Measurements from ENCODE around the gene PCP4L1.

DNA sequence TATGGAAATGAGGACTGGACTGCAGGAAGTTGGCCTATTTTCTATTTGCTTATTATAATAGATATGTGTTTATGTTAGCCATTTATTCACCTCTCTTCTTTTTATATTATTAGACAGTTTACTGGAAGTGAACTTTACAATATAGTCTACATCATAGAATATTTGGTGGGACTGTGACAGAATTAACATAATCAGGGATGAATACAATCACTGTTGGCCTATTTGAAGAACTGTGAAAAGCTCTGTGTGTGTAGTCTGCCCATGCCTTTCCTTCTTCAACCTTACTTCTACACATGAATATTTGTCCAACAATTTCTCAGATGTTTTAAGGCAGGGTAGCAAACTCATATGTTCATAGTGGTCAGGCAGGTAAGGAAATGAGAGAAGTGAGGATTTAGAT, 38.9 kb downstream of the PCP4L1 start:
- TF ChIP-seq, protein P1, sequence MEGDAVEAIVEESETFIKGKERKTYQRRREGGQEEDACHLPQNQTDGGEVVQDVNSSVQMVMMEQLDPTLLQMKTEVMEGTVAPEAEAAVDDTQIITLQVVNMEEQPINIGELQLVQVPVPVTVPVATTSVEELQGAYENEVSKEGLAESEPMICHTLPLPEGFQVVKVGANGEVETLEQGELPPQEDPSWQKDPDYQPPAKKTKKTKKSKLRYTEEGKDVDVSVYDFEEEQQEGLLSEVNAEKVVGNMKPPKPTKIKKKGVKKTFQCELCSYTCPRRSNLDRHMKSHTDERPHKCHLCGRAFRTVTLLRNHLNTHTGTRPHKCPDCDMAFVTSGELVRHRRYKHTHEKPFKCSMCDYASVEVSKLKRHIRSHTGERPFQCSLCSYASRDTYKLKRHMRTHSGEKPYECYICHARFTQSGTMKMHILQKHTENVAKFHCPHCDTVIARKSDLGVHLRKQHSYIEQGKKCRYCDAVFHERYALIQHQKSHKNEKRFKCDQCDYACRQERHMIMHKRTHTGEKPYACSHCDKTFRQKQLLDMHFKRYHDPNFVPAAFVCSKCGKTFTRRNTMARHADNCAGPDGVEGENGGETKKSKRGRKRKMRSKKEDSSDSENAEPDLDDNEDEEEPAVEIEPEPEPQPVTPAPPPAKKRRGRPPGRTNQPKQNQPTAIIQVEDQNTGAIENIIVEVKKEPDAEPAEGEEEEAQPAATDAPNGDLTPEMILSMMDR (IDR thresholded peaks at IDR 0.05) = no peak
- TF ChIP-seq ZFX (IDR thresholded peaks at IDR 0.05; ENCODE audit: borderline replicate concordance) = no peak
